CD4-positive, alpha-beta T cell (primary cell): ENCODE results near the gene VWA1. TPM values are rescaled to one million over a fixed set of nuclear protein-coding genes. Genes with fewer than 3 reads are reported as not detected.
"Not testable (repeated sequence)": the region's sequence is repeated elsewhere in the genome, so short reads cannot be mapped to it uniquely, and the experiment has no call there.

Experiments
- ATAC-seq: fragments of 200-7000 bp; cut with Tn5 transposase; one replicate; pipeline ENCODE4 v1.10.0; 2022; ENCODE audit warnings: mild to moderate bottlenecking; ENCODE audit not compliant: poor library complexity
- CTCF ChIA-PET: fragments of 350-600 bp; sonication (Branson Sonifier 250); formaldehyde crosslinking; loops from one replicate; lab custom pipeline; 2021; ENCODE audit warnings: antibody characterized with exemption, inconsistent platforms; lab: Charles Lee
- POLR2A ChIA-PET: fragments of 350-600 bp; sonication (Branson Sonifier 250); formaldehyde crosslinking; loops from one replicate; lab custom pipeline; 2021; ENCODE audit warnings: antibody characterized with exemption, inconsistent platforms; lab: Charles Lee
- DNase-seq, 14 experiments: peaks; one replicate each; pipeline ENCODE4 v3.0.0-alpha.2; 2013 to 2020; ENCODE audit warnings: mixed read lengths in 2 of 14
- H3K27ac ChIP-seq, 2 donors: one replicate each; pipeline versions ENCODE4 v1.5.1 to v1.7.0; 2013; ENCODE audit warnings: low read length in 2 of 2, low read depth in 1 of 2, mild to moderate bottlenecking in 1 of 2
- H3K27me3 ChIP-seq, 2 experiments: 1 replicate in 1 of 2; 2 replicates in 1 of 2; pipeline versions ENCODE4 v1.6.1 to v1.7.0; 2013; ENCODE audit warnings: low read length in 2 of 2, control low read depth in 1 of 2, mild to moderate bottlenecking in 1 of 2, moderate library complexity in 1 of 2; ENCODE audit not compliant: insufficient read depth in 2 of 2, control insufficient read depth in 1 of 2
- H3K36me3 ChIP-seq: one replicate; pipeline ENCODE4 v1.6.1; 2013; ENCODE audit warnings: low read length, control low read depth; ENCODE audit not compliant: insufficient read depth
- H3K4me1 ChIP-seq: one replicate; pipeline ENCODE4 v1.6.1; 2013; ENCODE audit warnings: low read length, control low read depth; ENCODE audit not compliant: insufficient read depth
- H3K4me3 ChIP-seq: one replicate; pipeline ENCODE4 v1.5.1; 2013; ENCODE audit warnings: mild to moderate bottlenecking, low read length, moderate library complexity
- H3K9me3 ChIP-seq, 2 experiments: 1 replicate in 1 of 2; 2 replicates in 1 of 2; pipeline versions ENCODE4 v1.6.1 to v1.7.0; 2013; ENCODE audit warnings: low read length in 2 of 2, mild to moderate bottlenecking in 2 of 2, control low read depth in 1 of 2, moderate library complexity in 1 of 2; ENCODE audit not compliant: control insufficient read depth in 1 of 2, insufficient read depth in 1 of 2
- H3K27ac Mint-ChIP-seq: one replicate; pipeline ENCODE4 v1.8.0; 2020; ENCODE audit warnings: mixed read lengths
- H3K27me3 Mint-ChIP-seq: one replicate; pipeline ENCODE4 v1.8.0; 2021; ENCODE audit warnings: mixed read lengths
- H3K36me3 Mint-ChIP-seq: one replicate; pipeline ENCODE4 v1.8.0; 2021; ENCODE audit warnings: low read depth, mixed read lengths
- H3K4me1 Mint-ChIP-seq: one replicate; pipeline ENCODE4 v1.8.0; 2021; ENCODE audit warnings: low read depth, mixed read lengths
- H3K4me3 Mint-ChIP-seq: one replicate; pipeline ENCODE4 v1.8.0; 2020; ENCODE audit warnings: mild to moderate bottlenecking, mixed read lengths
- H3K9me3 Mint-ChIP-seq: one replicate; pipeline ENCODE4 v1.8.0; 2020; ENCODE audit warnings: mixed read lengths
- intact Hi-C, 2 experiments: fragments of 100-400 bp; cut with DNase I in 1 of 2; cut with micrococcal nuclease in 1 of 2; formaldehyde crosslinking; loops; one replicate each; pipeline versions ENCODE4 v1.15.1 to v1.9.0; 2023 to 2025; cut with DNase I, micrococcal nuclease
- total RNA-seq, 174 experiments: library from RNA in 2 of 174; stranded (reverse) in 2 of 174; gene quantifications; one replicate each; pipeline ENCODE4 v1.2.3 and lab custom pipeline; 2021 to 2026
- TF ChIP-seq, protein P1 (sequence below): fragments of 200-600 bp; IDR thresholded peaks from one replicate; pipeline ENCODE4 v1.8.0; 2022; ENCODE audit warnings: antibody characterized with exemption, mild to moderate bottlenecking

Gene VWA1
- total RNA-seq, 2 experiments from 2014 or later, result not detected

DNA sequence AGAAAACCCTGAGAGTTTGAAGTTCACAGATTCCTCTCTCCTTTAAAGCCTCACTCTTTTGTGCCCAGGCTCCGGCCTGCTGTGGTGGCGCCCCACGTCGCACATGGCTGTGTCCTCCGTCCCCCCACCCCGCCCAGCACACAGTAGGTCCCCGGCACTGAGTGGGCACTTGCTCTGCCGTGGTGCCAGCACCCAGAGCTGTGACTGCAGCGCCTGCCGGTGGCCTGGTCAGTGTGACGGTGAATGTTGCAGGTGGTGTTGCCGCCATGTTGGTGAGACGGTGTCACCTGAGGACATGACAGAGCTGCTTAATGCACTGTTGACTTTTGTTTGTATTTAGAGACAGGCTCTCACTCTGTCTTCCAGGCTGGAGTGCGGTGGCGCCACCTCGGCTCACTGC, 17.4 kb downstream of the VWA1 start:
- H3K27me3 ChIP-seq, result no peaks in the 10 kb centered on the region
- CTCF ChIA-PET, result no interaction called here
- no peak overlapping the region for H3K4me3 ChIP-seq
- DNase-seq (no peak), ATAC-seq (no peak)
- POLR2A ChIA-PET, result no interaction called here
- no peaks in the 10 kb centered on the region for H3K4me1 ChIP-seq
- TF ChIP-seq, protein P1, sequence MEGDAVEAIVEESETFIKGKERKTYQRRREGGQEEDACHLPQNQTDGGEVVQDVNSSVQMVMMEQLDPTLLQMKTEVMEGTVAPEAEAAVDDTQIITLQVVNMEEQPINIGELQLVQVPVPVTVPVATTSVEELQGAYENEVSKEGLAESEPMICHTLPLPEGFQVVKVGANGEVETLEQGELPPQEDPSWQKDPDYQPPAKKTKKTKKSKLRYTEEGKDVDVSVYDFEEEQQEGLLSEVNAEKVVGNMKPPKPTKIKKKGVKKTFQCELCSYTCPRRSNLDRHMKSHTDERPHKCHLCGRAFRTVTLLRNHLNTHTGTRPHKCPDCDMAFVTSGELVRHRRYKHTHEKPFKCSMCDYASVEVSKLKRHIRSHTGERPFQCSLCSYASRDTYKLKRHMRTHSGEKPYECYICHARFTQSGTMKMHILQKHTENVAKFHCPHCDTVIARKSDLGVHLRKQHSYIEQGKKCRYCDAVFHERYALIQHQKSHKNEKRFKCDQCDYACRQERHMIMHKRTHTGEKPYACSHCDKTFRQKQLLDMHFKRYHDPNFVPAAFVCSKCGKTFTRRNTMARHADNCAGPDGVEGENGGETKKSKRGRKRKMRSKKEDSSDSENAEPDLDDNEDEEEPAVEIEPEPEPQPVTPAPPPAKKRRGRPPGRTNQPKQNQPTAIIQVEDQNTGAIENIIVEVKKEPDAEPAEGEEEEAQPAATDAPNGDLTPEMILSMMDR, result no peak
- H3K36me3 ChIP-seq, result no peaks in the 10 kb centered on the region
- no peaks in the 10 kb centered on the region for H3K36me3 Mint-ChIP-seq
- no peaks in the 10 kb centered on the region for H3K9me3 Mint-ChIP-seq
- no peaks in the 10 kb centered on the region for H3K9me3 ChIP-seq
- H3K27ac Mint-ChIP-seq, result no peak overlapping the region
- intact Hi-C loops, result no loop called here
- H3K27me3 Mint-ChIP-seq, result no peaks in the 10 kb centered on the region
- H3K27ac ChIP-seq, result no peak overlapping the region
- H3K4me1 Mint-ChIP-seq, result no peaks in the 10 kb centered on the region
- no peak overlapping the region for H3K4me3 Mint-ChIP-seq

- H3K27me3 Mint-ChIP-seq, H3K9me3 Mint-ChIP-seq, H3K36me3 ChIP-seq, H3K36me3 Mint-ChIP-seq, H3K4me1 ChIP-seq, H3K4me3 ChIP-seq, H3K4me1 Mint-ChIP-seq, POLR2A ChIA-PET, H3K27ac Mint-ChIP-seq, H3K4me3 Mint-ChIP-seq, H3K9me3 ChIP-seq, intact Hi-C loops, H3K27me3 ChIP-seq, ATAC-seq, H3K27ac ChIP-seq, CTCF ChIA-PET, DNase-seq: not testable (repeated sequence)
Measured at GRCh38 chr1:1454286-1455056, 19.0 kb downstream of the VWA1 start.

- no peaks in the 10 kb centered on the region for H3K4me1 ChIP-seq
- POLR2A ChIA-PET, result no interaction called here
Measured at GRCh38 chr1:1455366-1455884, 19.9 kb downstream of the VWA1 start.

GRCh38 chr1:1455934-1456333, 20.4 kb downstream of the VWA1 start:
- H3K27me3 ChIP-seq, H3K36me3 Mint-ChIP-seq, H3K27ac Mint-ChIP-seq, H3K36me3 ChIP-seq, intact Hi-C loops, H3K4me1 Mint-ChIP-seq, H3K4me3 ChIP-seq, H3K4me3 Mint-ChIP-seq, H3K9me3 ChIP-seq, CTCF ChIA-PET, POLR2A ChIA-PET, H3K4me1 ChIP-seq, ATAC-seq, DNase-seq, H3K27ac ChIP-seq, H3K9me3 Mint-ChIP-seq, H3K27me3 Mint-ChIP-seq: not testable (repeated sequence)

More at GRCh38 chr1:1455366-1455884, 19.9 kb downstream of the VWA1 start:
- Mint-ChIP-seq H3K4me1 (no peaks in the 10 kb centered on the region), H3K4me3 (no peak overlapping the region), H3K27ac (no peak overlapping the region), H3K27me3 (no peaks in the 10 kb centered on the region), H3K9me3 (no peaks in the 10 kb centered on the region), H3K36me3 (no peaks in the 10 kb centered on the region)
- intact Hi-C loops, result no loop called here
- H3K36me3 ChIP-seq, result no peaks in the 10 kb centered on the region
- DNase-seq (no peak), ATAC-seq (no peak)
- no peak overlapping the region for H3K27ac ChIP-seq
- H3K27me3 ChIP-seq, result no peaks in the 10 kb centered on the region
- no peak overlapping the region for H3K4me3 ChIP-seq
- TF ChIP-seq, protein P1, result no peak
- CTCF ChIA-PET, result no interaction called here
- H3K9me3 ChIP-seq, result no peaks in the 10 kb centered on the region

GRCh38 chr1:1456683-1457255, 21.3 kb downstream of the VWA1 start:
- H3K4me3 ChIP-seq, H3K27ac Mint-ChIP-seq, POLR2A ChIA-PET, ATAC-seq, H3K9me3 Mint-ChIP-seq, intact Hi-C loops, H3K4me1 ChIP-seq, CTCF ChIA-PET, H3K36me3 Mint-ChIP-seq, H3K27me3 ChIP-seq, H3K27me3 Mint-ChIP-seq, H3K4me1 Mint-ChIP-seq, DNase-seq, H3K4me3 Mint-ChIP-seq, H3K27ac ChIP-seq, H3K9me3 ChIP-seq, H3K36me3 ChIP-seq: not testable (repeated sequence)
